NCI-H524 (cell line): Measurements from ENCODE around the gene PAX5.

Experiments
- DNase-seq, 2 experiments: peaks; one replicate each; lab custom pipeline; 2025; lab: John Stamatoyannopoulos, UW

PAX5 gene

GRCh38 chr9:36858805-36859375 lies 175.2 kb downstream of the PAX5 start:
- DNase-seq, result no peak

GRCh38 chr9:36855448-36856315 lies 178.4 kb downstream of the PAX5 start:
- DNase-seq, result no peak

- DNase-seq, result no peak
Measured at GRCh38 chr9:36854751-36855150, 179.3 kb downstream of the PAX5 start.

GRCh38 chr9:36854034-36854433 lies 180.0 kb downstream of the PAX5 start:
- no peak for DNase-seq

GRCh38 chr9:36853233-36853632 lies 180.8 kb downstream of the PAX5 start:
- DNase-seq, result no peak

- no peak for DNase-seq
Measured at GRCh38 chr9:36849943-36850342, 184.1 kb downstream of the PAX5 start.

GRCh38 chr9:36848946-36849345 lies 185.1 kb downstream of the PAX5 start:
- no peak for DNase-seq

GRCh38 chr9:36847781-36848673 lies 186.0 kb downstream of the PAX5 start:
- DNase-seq, result no peak

GRCh38 chr9:36846621-36847020 lies 187.4 kb downstream of the PAX5 start:
- no peak for DNase-seq

GRCh38 chr9:36845844-36846243 lies 188.2 kb downstream of the PAX5 start:
- no peak for DNase-seq

- no peak for DNase-seq
Measured at GRCh38 chr9:36844961-36845360, 189.1 kb downstream of the PAX5 start.

GRCh38 chr9:36843964-36844363 lies 190.1 kb downstream of the PAX5 start:
- DNase-seq, result no peak

GRCh38 chr9:36842560-36843530 lies 191.2 kb downstream of the PAX5 start:
- no peak for DNase-seq

- no peak for DNase-seq
Measured at GRCh38 chr9:36840898-36841536, 193.1 kb downstream of the PAX5 start.

GRCh38 chr9:36839131-36839885 lies 194.8 kb downstream of the PAX5 start:
- DNase-seq, result no peak

GRCh38 chr9:36837431-36838405 lies 196.3 kb downstream of the PAX5 start:
- no peak for DNase-seq

GRCh38 chr9:36836486-36836885 lies 197.6 kb downstream of the PAX5 start:
- no peak for DNase-seq

- DNase-seq, result no peak
Measured at GRCh38 chr9:36835271-36835996, 198.6 kb downstream of the PAX5 start.
